ENCODE measurements around the gene ZBTB46. TPM values are rescaled to one million over a fixed set of nuclear protein-coding genes. Genes with fewer than 3 reads are reported as not detected.

The ZBTB46 gene
- total and polyA plus RNA-seq, 10 of the 15 experiments (the other 5 are each of a cell fraction or from before 2014, with no cell fraction given), result 0.15 to 0.92 (median 0.34) TPM

- TF ChIP-seq NBN (IDR thresholded peaks at IDR 0.05) (no peak), SREBF2 (IDR thresholded peaks at IDR 0.05; ENCODE audit: low read length) (no peak), CBX5 (IDR thresholded peaks at IDR 0.05; ENCODE audit: low read depth) (no peak; the same call in 1 of the 2 replicates), KLF5 (IDR thresholded peaks at IDR 0.05; ENCODE audit: partially characterized antibody) (no peak), BRCA1 (IDR thresholded peaks at IDR 0.05; ENCODE audit: low read depth, low read length) (no peak), LARP7 (IDR thresholded peaks at IDR 0.05) (peak; percentile 86), USF2 (IDR thresholded peaks at IDR 0.05; ENCODE audit: borderline replicate concordance, low read depth, low read length) (no peak), IRF3 (IDR thresholded peaks at IDR 0.05) (no peak), EP300 (IDR thresholded peaks at IDR 0.05; ENCODE audit: borderline replicate concordance in 1 of 2, control insufficient read depth in 1 of 2, low read depth in 2 of 2, low read length in 2 of 2) (no peak), CHD4 (IDR thresholded peaks at IDR 0.05) (no peak), ZNF217 (IDR thresholded peaks at IDR 0.05) (no peak), JUND (IDR thresholded peaks at IDR 0.05; ENCODE audit: low read depth, low read length) (no peak), ASH2L (IDR thresholded peaks at IDR 0.05; ENCODE audit: borderline replicate concordance, low read depth) (no peak), DPF2 (IDR thresholded peaks at IDR 0.05) (peak; percentile 70; the same call in 1 of the 2 replicates), NFXL1 (IDR thresholded peaks at IDR 0.05; ENCODE audit: borderline replicate concordance) (no peak), SUZ12 (IDR thresholded peaks at IDR 0.05; ENCODE audit: unreplicated experiment) (no peak), IRF4 (IDR thresholded peaks at IDR 0.05; ENCODE audit: low read depth, low read length) (no peak), SIX5 (IDR thresholded peaks at IDR 0.05; ENCODE audit: low read depth, low read length, severe bottlenecking) (peak; percentile 46), NR2C1 (IDR thresholded peaks at IDR 0.05) (peak; percentile 99), CBFB (IDR thresholded peaks at IDR 0.05; ENCODE audit: low read depth) (no peak), STAT1 (conservative IDR thresholded peaks at IDR 0.05) (no peak; the same call in 1 of the 2 replicates), NKRF (conservative IDR thresholded peaks at IDR 0.05) (peak; percentile 79; the same call in 1 of the 2 replicates), SPI1 (IDR thresholded peaks at IDR 0.05; ENCODE audit: borderline replicate concordance, insufficient read depth, low read depth, low read length) (peak; percentile 84; the same call in 1 of the 2 replicates), RELA (IDR thresholded peaks at IDR 0.05; ENCODE audit: borderline replicate concordance, partially characterized antibody) (peak; percentile 29)
Observed at GRCh38 chr20:63707558-63708300, 123.3 kb downstream of the ZBTB46 start, which contains the start of the genes ARFRP1 and ZGPAT (continued).

Measured in GM12878 (cell line).